Tibial artery (tissue), 4 donors: ENCODE results near the gene PLEKHG4B.

Source experiments
- DNase-seq, 2 donors: peaks; one replicate each; pipeline ENCODE4 v3.0.0-alpha.2; 2019
- H3K27ac ChIP-seq, 2 donors: fragments of 200-600 bp; sonication (generic) in 1 of 2; 1 replicate in 1 of 2; 2 replicates in 1 of 2; pipeline ENCODE4 v1.5.1; 2018 to 2019; ENCODE audit warnings: mild to moderate bottlenecking in 1 of 2
- H3K27me3 ChIP-seq, 2 donors: fragments of 200-600 bp; sonication (generic) in 1 of 2; one replicate each; pipeline versions ENCODE4 v1.5.1 to v1.6.0; 2016 to 2019
- H3K36me3 ChIP-seq, 3 donors: fragments of 200-600 bp; sonication (generic) in 2 of 3; one replicate each; pipeline ENCODE4 v1.5.1; 2016 to 2019; ENCODE audit warnings: mild to moderate bottlenecking in 2 of 3
- H3K4me1 ChIP-seq, 4 donors: fragments of 200-600 bp; sonication (generic) in 2 of 4; 1 replicate in 3 of 4; 2 replicates in 1 of 4; pipeline ENCODE4 v1.5.1; 2016 to 2019
- H3K4me3 ChIP-seq, 2 donors: fragments of 200-600 bp; sonication (generic) in 1 of 2; 1 replicate in 1 of 2; 2 replicates in 1 of 2; pipeline ENCODE4 v1.5.1; 2018 to 2019; ENCODE audit warnings: mild to moderate bottlenecking in 2 of 2
- H3K9me3 ChIP-seq, 3 donors: fragments of 200-600 bp; sonication (generic) in 1 of 3; one replicate each; pipeline ENCODE4 v1.5.1; 2016 to 2019
- CTCF ChIP-seq, 2 experiments: fragments of 200-600 bp in 1 of 2; fragments of 450-650 bp in 1 of 2; IDR thresholded peaks; one replicate each; pipeline ENCODE4 v1.5.1; 2017 to 2019; ENCODE audit warnings: antibody characterized with exemption in 2 of 2, mild to moderate bottlenecking in 1 of 2, moderate library complexity in 1 of 2
- intact Hi-C: fragments of 100-400 bp; cut with DNase I; formaldehyde crosslinking; loops from one replicate; pipeline ENCODE4 v1.15.0; 2023; ENCODE audit warnings: low total_unique reads

Gene PLEKHG4B

GRCh38 chr5:201672-202071, 109.7 kb downstream of the PLEKHG4B start:
- H3K4me3 ChIP-seq, result no peak overlapping the region
- H3K36me3 ChIP-seq, result peaks cover 23 to 57% (median 46%) of the 10 kb centered on the region in 3 donors
- no peaks in the 10 kb centered on the region for H3K27me3 ChIP-seq
- H3K27ac ChIP-seq, result no peak overlapping the region
- intact Hi-C loops, result no loop called here
- DNase-seq, result no peak
- no peaks in the 10 kb centered on the region for H3K9me3 ChIP-seq
- H3K4me1 ChIP-seq, result peaks cover 0 to 1% (median 0%) of the 10 kb centered on the region in 4 donors
- no peak for TF ChIP-seq CTCF (IDR thresholded peaks at IDR 0.05)

DNA sequence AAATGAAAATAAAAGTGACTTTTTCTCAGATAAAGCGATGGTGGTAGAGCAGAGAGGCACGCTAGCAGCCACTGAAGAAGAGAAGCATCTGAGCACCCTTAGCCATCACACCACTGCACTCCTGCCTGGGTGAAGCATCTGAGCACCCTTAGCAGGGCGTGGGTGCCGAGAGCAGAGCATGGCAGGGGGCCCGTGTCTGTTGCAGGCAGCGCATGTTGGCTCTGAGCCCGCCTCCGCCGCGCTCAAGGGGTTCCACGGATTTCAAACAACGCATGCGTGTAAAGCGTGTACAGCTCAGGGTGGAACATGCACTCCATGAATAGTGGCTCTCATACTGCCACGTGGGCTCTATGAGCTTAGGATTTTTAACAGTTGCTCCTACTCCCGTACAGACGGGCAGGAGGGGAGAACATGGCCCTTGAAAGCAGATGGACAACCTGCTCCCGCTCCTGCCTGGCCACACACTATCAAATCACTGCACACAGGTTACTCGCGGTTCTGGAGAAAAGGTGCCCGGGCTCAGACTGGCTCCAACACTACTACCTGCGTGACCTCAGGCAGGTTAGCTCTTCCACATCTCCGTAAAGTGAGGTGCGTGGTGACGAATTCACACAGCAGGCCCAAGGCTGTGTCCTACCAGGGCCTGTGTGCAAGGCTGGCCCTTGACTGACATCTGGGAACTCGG, 111.4 kb downstream of the PLEKHG4B start:
- DNase-seq, result no peak
- TF ChIP-seq CTCF (IDR thresholded peaks at IDR 0.05), result no peak
- H3K9me3 ChIP-seq, result no peaks in the 10 kb centered on the region
- H3K27ac ChIP-seq, result no peak overlapping the region
- H3K4me1 ChIP-seq, result peaks cover 0 to 3% (median 0%) of the 10 kb centered on the region in 4 donors
- peaks cover 23 to 58% (median 44%) of the 10 kb centered on the region in 3 donors for H3K36me3 ChIP-seq
- intact Hi-C loops, result no loop called here
- no peak overlapping the region for H3K4me3 ChIP-seq
- H3K27me3 ChIP-seq, result no peaks in the 10 kb centered on the region

- H3K36me3 ChIP-seq, result peaks cover 23 to 52% (median 38%) of the 10 kb centered on the region in 3 donors
- H3K4me3 ChIP-seq, result no peak overlapping the region
- H3K27ac ChIP-seq, result no peak overlapping the region
- no peak for TF ChIP-seq CTCF (IDR thresholded peaks at IDR 0.05)
- H3K9me3 ChIP-seq, result no peaks in the 10 kb centered on the region
- intact Hi-C loops, result no loop called here
- H3K4me1 ChIP-seq, result peaks cover 0 to 3% (median 0%) of the 10 kb centered on the region in 4 donors
- DNase-seq, result no peak
- H3K27me3 ChIP-seq, result no peaks in the 10 kb centered on the region
These were observed 112.0 kb downstream of the PLEKHG4B start for GRCh38 chr5:204001-204400.

DNA sequence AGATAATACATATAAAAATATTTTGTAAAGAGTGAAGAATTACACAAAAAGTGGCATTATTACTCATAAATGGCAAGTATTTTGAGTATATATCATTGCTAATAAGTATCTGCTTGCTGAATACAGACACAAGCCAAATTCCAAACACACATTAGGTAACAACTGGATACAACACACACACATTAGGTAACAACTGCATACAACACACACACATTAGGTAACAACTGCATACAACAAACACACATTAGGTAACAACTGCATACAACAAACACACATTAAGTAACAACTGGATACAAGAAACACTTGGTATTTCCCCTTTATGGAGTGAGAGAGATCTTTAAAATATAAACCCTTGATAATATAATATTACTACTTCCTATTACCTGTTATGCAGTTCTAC, 112.5 kb downstream of the PLEKHG4B start:
- H3K27ac ChIP-seq, result no peak overlapping the region
- H3K4me3 ChIP-seq, result no peak overlapping the region
- no peaks in the 10 kb centered on the region for H3K27me3 ChIP-seq
- peaks cover 0 to 3% (median 0%) of the 10 kb centered on the region in 4 donors for H3K4me1 ChIP-seq
- no peak for TF ChIP-seq CTCF (IDR thresholded peaks at IDR 0.05)
- H3K36me3 ChIP-seq, result peaks cover 23 to 48% (median 35%) of the 10 kb centered on the region in 3 donors
- no peaks in the 10 kb centered on the region for H3K9me3 ChIP-seq
- intact Hi-C loops, result no loop called here
- DNase-seq, result no peak

- intact Hi-C loops, result no loop called here
These were observed 113.2 kb downstream of the PLEKHG4B start for GRCh38 chr5:204966-205670.

More at GRCh38 chr5:204966-205670, 113.2 kb downstream of the PLEKHG4B start:
- H3K36me3 ChIP-seq, result peaks cover 23 to 48% (median 35%) of the 10 kb centered on the region in 3 donors
- no peaks in the 10 kb centered on the region for H3K27me3 ChIP-seq
- no peak overlapping the region for H3K27ac ChIP-seq
- H3K4me1 ChIP-seq, result peaks cover 0 to 3% (median 0%) of the 10 kb centered on the region in 4 donors
- no peak overlapping the region for H3K4me3 ChIP-seq
- no peaks in the 10 kb centered on the region for H3K9me3 ChIP-seq
- no peak for DNase-seq
- TF ChIP-seq CTCF (IDR thresholded peaks at IDR 0.05), result no peak
